HG03378 (cell line): ENCODE measurements around the gene CDAN1.
"Not testable (repeated sequence)": the region's sequence is repeated elsewhere in the genome, so short reads cannot be mapped to it uniquely, and the experiment has no call there.

Source experiments
- ATAC-seq: cut with Tn5 transposase; IDR thresholded peaks from one replicate; pipeline ENCODE4 v1.9.1; 2021; ENCODE audit warnings: mild to moderate bottlenecking, moderate library complexity; ENCODE audit not compliant: unreplicated experiment

The CDAN1 gene

DNA sequence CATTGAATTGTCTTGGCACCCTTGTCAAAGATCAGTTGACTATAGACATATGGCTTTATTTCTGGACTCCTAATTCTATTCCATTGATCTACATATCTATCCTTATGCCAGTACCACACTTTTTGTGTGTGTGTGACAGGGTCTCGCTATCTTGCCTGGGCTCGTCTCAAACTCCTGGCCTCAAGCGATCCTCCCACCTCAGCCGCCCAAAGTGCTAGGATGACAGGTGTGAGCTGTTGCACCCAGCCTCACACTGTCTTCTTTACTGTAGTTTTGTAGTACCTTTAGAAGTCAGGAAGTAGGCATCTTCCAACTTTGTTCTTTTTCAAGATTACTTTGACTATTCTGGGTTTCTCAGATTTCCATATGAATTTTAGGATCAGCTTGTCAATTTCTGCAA, 24.3 kb downstream of the CDAN1 start:
- ATAC-seq: no peak

DNA sequence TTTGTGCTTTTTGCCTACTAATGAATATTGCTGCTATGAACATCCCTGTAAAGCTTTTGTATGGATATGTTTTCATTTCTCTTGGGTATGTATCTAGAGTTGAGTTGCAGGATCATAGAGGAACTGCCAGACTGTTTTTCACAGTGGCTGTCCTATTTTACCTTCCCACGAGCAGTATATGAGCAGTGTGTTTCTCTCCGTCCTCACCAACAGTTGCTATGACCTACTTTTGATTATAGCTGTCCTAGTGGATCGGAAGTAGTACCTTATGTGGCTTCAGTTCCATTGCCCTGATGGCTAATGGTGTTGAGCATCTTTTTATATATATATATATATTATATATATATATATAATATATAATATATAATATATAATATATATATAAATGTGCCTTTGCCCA, 25.2 kb downstream of the CDAN1 start:
- ATAC-seq: no peak

DNA sequence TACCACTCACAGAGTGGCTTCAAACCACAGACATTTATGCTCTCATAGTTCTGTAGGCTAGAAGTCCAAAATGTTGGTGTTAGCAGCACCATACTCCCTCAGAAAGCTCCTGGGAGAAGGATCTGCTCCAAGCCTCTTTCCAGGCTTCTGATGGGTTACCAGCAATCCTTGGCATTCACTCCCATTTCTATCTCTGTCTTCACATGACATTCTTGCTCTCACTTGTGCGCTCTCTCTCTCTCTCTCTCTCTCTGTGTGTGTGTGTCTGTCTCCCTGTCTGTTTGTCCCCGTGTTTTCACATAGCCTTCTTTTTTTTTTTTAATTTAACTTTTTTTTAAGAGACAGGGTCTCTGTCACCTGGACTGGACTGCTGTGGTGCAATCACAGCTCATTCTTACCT, 26.3 kb downstream of the CDAN1 start:
- no peak for ATAC-seq

DNA sequence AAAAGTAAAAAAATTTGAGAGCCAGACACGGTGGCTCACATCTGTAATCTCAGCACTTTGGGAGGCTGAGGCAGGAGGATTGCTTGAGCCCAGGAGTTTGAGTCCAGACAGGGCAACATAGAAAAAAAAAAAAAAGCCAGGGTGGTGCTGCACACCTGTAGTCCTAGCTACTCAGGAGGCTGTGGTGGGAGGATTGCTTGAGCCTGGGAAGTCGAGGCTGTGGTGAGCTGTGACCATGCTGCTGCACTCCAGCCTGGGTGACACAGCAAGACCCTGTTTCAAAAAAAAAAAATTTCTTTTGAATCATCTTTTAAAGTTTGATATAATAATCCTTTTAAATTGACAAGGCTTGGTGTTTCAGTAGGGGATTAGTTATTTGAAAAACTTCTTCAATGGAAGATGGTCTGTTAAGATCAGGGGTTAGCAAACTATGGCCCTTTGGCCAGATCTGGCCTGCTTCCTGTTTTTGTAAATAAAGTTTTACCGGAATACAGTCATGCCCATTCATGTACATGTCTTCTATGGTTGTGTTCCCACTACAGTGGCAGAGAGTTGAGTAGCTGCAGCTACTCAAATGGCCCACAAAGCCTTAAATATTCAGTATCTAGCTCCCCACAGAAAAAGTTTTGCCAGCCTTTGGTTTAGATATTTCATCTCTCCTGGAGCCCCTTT, 28.9 kb downstream of the CDAN1 start:
- no peak for ATAC-seq

DNA sequence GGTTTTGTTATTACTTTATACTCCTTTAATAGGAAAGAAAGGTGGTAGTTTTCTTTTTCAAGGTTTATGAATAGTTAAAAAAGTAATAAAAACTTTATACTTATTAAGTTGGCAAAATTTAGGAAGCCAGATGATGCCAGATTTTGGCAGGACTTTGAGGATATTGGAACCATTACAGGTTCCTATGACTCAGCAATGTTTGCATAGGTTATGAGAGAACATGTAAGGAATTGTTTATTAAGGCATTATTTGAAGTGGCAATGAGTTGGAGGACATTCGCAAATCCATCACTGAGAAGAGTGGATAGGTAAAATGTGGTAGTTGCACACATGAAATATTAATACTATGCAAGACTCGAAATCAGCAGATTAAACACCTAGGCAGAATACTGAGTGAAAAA, 29.9 kb downstream of the CDAN1 start:
- no peak for ATAC-seq

DNA sequence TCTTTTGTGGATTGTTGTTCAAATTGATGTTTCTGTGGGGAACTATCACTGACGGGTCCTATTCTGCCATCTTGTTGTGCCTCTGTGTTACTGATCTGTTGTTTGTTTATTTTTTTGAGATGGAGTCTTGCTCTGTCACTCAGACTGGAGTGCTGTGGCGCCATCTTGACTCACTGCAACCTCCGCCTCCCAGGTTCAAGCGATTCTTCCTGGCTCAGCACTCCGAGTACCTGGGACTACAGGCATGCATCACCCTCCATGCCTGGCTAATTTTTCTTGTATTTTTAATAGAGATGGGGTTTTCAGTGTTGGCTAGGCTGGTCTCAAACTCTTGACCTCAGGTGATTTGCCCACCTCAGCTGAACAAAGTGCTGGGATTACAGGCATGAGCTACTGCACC, 31.6 kb downstream of the CDAN1 start:
- ATAC-seq: no peak

DNA sequence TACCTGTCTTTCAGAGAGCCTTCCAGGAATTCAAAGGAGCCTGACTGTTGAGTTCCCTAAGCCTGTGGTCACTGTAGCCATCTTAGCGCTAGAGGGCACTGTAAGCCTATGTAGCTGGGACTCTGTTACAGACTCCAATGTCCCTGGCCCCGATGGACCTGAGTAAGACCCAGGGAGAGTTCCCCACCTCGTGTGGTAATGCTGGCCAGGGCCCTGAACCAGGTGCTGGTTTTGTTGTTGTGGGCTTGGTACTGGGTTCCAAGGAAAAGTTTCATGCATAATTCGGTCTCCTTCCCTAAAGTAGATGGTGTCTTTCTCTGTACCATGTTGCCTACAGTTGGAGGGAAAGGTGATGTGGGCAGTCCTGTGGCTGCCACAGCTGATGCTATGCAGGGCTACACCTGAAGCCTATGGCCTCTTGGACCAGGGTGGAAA, 32.4 kb downstream of the CDAN1 start:
- no peak for ATAC-seq

DNA sequence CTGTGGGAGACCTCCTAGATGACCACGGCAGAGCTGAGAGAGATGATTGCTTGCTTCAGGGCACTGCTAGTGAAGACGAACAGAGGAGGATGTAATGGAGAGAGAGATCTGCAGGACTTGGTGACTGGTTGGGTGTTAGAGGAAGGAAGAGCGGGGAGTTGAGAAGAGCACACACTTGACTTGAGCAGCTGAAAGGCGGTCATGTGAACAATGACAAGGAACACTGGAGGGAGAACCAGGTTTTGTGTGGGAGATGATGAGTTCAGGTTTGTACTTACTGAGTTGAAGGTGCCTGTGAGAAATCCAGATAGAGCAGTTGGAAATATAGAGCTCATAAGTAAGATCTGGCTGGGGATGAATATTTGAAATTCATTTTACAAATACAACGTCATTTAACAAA, 40.3 kb downstream of the CDAN1 start:
- no peak for ATAC-seq

DNA sequence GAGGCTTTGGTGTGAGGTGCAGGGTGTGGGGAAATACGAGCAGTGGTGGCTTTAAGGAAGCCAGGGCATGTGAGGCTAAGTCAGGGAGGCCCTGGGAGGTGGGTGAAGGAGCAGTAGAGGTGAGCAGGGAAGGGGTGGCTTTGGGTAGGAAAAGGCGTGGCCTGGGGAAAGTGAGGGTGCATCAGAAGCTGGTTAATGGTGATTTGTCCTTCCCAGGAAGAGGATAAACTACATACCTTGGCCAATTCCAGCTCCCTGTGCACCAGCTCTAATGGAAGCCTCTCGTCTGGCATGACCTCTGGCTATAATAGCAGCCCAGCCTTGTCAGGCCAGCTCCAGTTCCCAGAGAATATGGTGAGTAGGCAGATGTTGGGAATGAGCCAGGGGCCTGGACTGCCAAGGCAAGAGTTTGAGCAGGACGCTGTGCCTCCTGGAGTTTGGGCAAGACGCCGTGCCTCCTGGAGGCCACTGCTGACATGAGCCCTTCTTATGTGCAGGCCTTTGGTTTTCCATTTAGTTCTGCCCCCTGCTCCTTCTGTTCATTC, 41.3 kb downstream of the CDAN1 start:
- no peak for ATAC-seq

DNA sequence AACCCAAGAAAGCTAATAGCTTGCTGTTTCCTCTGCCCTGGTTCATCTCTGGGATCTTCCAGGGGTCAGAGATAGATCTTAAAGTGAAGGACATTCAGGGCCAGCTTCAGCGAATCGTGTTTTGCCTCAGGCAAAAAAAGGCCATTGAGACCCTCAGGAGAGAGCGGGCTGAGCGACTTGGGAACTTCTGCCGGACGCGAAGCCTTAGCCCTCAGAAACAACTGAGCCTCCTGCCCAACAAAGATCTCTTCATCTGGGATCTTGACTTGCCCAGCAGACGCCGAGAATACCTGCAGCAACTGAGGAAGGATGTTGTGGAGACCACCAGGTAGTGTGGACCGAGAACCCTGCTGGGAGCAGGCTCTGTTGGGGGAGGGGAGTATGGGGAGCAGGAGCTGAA, 42.5 kb downstream of the CDAN1 start:
- ATAC-seq: no peak

DNA sequence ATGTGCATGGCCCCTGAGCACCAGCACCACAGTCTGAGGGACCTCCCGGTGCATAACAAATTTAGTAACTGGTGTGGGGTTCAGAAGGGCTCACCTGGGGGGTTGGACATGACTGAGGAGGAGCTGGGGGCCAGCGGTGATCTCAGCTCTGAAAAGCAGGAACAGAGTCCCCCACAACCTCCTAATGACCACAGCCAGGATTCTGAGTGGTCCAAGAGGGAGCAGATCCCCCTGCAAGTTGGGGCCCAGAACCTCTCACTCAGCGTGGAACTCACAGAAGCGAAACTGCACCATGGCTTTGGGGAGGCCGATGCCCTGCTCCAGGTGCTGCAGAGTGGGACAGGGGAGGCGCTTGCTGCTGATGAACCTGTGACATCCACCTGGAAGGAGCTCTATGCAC, 43.0 kb downstream of the CDAN1 start:
- ATAC-seq: no peak

DNA sequence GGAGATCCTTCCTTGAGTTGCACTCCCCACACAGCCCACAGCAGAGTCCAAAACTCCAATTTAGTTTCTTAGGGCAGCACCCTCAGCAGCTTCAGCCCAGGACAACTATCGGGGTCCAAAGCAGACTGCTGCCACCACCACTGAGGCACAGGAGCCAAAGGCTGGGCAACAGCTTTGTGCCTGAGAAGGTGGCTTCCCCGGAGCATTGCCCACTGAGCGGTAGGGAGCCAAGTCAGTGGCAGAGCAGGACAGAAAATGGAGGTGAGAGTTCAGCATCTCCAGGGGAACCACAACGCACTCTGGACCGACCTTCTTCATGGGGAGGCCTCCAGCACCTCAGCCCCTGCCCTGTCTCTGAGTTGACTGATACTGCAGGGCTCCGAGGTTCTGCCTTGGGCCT, 43.4 kb downstream of the CDAN1 start:
- no peak for ATAC-seq

DNA sequence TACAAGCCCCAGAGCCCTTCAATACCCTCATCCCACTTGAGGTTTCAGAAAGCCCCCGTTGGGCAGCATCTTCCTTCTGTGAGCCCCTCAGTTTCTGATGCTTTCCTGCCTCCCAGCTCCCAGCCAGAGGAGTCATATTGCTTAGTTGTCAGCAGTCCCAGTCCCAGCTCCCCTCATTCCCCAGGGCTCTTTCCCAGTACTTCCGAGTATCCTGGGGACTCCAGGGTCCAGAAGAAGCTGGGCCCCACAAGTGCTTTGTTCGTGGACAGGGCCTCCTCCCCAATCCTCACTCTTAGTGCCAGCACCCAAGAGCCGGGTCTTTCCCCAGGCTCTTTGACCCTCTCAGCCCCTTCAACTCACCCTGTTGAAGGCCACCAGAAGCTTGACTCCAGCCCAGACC, 43.9 kb downstream of the CDAN1 start:
- ATAC-seq: no peak

DNA sequence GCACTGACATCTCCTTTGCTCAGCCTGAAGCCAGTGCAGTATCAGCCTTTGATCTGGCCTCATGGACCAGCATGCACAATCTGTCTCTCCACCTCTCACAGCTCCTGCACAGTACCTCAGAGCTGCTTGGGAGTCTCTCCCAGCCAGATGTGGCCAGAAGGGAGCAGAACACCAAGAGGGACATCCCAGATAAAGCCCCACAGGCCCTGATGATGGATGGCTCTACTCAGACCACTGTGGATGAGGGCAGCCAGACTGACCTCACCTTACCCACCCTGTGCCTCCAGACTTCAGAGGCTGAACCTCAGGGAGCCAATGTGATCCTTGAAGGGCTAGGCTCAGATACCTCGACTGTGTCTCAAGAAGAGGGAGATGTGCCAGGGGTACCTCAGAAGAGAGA, 44.4 kb downstream of the CDAN1 start:
- ATAC-seq: no peak

DNA sequence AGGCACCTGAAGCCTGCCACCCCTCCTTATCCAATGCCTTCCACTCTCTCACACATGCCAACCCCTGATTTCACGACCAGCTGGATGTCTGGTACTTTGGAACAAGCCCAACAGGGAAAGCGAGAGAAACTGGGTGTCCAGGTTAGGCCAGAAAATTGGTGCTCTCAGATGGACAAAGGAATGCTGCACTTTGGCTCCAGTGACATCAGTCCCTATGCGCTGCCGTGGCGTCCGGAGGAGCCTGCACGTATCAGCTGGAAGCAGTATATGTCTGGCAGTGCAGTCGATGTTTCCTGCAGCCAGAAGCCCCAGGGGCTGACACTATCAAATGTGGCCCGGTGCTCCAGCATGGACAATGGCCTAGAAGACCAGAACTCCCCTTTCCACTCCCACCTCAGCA, 45.2 kb downstream of the CDAN1 start:
- no peak for ATAC-seq

DNA sequence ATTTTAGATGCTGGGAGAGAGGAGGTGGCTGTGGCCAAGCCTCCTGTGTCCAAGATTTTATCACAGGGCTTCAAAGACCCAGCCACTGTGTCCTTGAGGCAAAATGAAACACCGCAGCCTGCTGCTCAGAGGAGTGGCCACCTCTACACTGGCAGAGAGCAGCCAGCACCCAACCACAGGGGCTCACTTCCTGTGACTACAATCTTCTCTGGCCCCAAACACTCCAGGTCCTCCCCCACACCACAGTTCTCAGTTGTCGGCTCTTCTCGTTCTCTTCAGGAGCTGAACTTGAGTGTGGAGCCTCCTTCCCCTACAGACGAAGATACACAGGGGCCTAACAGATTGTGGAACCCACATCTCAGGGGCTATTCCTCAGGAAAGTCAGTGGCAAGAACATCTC, 45.6 kb downstream of the CDAN1 start:
- no peak for ATAC-seq

DNA sequence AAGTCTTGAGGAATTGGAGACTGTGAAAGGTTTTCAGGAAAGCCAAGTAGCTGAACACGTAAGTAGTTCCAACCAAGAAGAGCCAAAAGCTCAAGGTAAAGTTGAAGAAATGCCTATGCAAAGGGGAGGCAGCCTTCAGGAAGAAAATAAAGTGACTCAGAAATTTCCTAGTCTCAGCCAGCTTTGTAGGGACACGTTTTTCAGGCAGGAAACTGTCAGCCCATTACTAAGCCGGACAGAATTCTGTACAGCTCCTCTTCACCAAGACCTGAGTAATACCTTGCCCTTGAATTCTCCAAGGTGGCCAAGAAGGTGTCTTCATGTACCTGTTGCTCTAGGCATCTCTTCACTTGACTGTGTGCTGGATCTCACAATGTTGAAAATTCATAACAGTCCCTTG, 48.6 kb downstream of the CDAN1 start:
- no peak for ATAC-seq

DNA sequence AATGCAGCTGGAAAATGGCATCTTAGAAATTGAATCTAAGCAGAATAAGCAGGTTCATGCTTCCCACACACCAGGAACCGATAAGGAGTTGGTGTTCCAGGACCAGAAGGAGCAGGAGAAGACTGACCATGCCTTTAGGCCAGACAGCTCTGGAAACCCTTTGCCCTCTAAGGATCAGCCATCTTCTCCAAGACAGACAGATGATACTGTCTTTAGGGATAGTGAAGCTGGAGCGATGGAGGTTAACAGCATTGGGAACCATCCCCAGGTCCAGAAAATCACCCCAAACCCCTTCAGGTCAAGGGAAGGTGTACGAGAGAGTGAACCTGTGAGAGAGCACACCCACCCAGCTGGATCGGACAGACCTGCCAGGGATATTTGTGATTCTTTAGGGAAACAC, 49.2 kb downstream of the CDAN1 start:
- ATAC-seq: no peak

DNA sequence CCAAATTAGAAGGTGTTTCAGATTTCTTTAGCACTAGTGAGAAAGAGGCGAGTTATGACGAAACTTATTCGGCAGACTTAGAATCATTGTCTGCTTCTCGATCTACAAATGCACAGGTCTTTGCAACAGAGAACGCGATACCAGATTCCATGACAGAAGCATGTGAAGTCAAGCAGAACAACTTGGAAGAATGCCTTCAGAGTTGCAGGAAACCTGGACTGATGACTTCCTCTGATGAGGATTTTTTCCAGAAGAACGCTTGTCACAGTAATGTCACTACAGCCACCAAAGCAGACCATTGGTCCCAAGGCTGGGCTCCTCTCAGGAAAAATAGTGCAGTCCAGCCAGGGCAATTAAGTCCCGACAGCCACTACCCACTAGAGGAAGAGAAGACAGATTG, 50.6 kb downstream of the CDAN1 start:
- ATAC-seq: no peak

DNA sequence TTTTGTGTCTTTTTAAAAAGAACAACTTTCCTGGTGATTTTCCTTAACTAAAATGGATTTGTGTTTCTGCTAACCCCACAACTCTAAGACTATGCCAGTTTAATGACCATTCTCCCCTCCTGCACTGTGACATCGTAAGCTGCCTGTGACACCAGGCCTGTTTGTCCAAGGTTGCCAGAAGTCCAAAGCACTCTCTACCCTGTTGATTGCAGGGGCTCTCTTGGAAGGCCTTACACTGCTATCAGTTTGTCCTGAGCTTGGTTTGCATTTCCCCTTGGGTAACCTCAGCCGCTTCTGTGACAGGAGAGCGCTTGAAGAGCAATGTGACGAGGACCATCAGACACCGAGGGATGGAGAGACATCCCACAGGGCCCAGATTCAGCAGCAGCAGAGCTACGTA, 55.8 kb downstream of the CDAN1 start:
- ATAC-seq: no peak

DNA sequence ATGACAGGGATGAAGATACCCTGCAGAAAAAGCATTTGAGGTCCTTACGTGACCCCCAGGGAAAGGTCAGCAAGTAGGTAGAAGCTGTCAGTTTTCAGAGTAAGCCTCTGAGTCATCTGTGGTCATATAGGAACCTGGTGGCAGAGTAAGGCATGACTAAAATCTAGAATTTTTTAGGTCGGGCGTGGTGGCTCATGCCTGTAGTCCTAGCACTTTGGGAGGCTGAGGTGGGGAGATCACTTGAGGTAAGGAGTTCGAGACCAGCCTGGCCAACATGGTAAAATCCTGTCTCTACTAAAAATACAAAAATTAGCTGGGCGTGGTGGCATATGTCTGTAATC, 56.8 kb downstream of the CDAN1 start:
- not testable (repeated sequence) for ATAC-seq

DNA sequence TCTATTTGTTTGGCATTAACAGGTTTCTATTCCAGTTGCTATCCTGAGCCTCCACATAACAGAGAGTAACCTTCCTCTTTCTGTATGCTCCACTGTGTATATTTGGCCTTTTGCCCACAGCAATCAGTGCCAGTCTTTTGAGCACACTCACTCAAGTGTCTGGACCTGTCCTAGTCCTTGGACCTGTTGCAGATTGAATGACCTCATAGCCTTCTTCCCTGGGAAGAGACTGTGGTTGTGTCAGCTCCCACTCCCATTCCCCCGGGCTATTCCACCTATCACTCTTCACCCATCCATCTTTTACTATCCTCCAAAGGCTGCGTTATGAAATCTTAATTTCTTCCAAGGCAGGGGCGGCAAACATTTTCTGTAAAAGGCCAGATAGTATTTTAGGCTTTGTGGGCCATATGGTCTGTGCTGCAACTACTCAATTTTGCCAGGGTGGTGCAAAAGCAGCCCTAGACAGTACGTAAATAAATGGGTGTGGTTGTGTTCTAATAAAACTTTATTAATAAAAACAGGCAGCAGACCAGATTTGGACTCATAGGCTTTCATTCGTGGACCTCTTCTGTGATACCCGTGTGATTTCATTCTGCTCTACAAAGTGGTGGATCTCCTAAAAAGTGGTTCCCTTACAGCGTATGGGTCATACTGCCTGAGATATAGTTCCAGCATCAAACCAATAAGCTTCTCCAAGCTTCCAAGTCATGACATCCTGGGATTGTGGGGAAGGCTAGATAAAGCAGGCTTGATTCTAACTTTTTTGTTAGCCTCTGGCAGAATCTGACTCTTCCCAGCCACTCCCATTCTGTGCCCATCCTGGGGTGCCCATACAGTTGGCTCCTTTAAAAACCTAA, 57.4 kb downstream of the CDAN1 start:
- ATAC-seq: no peak
